ENCODE measurements around the gene DAB2IP.

DNA sequence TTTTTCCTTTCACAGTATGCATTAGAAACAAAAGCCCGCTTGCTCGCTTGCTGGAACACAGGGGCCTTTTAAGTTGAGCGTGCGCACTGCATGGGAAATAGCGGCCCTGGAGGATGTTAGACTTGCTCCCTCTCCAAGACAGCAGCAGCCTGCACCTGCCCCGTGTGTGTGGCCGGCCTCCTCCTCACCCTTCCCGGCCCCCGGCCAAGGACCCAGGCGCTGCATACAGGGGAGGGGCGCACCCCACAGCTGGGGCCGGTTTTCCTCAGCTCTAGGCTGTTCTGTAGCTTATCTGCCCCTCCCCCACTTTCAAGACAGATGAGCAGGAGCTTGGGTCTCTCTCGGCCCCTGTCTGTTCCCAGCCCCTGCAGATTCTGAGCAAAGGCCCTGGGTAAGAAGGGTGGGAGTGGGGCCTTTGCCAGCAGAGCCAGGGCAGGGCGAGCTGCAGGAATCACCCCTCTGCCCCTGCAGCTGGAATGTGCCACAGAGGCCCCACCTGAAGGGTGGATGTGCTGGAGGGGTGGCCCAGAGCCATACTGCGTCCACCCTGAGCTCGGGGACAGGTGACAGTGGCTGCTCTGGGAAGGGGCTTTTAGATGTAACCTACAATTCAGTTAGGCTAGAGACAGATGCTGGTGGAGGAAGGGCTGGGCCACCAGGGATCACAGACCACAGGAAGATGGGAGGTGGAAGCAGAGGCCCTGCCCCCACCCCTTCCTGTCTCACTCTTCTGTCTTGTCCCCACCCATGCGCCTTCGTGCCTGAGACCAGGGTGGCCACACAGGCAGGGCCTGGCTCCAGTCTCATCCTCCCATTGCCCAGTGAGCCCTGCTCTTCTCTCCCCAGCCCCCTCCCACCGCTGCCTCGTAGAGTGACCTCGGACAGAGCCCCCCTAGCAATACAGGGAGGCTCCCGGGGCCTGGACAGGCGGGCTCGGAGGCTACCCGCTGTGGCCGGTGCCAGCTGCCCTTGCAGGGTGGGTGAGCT, 132.4 kb downstream of the DAB2IP start:
- TF ChIP-seq, protein P1, sequence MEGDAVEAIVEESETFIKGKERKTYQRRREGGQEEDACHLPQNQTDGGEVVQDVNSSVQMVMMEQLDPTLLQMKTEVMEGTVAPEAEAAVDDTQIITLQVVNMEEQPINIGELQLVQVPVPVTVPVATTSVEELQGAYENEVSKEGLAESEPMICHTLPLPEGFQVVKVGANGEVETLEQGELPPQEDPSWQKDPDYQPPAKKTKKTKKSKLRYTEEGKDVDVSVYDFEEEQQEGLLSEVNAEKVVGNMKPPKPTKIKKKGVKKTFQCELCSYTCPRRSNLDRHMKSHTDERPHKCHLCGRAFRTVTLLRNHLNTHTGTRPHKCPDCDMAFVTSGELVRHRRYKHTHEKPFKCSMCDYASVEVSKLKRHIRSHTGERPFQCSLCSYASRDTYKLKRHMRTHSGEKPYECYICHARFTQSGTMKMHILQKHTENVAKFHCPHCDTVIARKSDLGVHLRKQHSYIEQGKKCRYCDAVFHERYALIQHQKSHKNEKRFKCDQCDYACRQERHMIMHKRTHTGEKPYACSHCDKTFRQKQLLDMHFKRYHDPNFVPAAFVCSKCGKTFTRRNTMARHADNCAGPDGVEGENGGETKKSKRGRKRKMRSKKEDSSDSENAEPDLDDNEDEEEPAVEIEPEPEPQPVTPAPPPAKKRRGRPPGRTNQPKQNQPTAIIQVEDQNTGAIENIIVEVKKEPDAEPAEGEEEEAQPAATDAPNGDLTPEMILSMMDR (IDR thresholded peaks at IDR 0.05) = no peak
- TF ChIP-seq EP300 (IDR thresholded peaks at IDR 0.05) = no peak

Measured in tibial nerve (tissue), 4 donors.